Activated naive CD4-positive, alpha-beta T cell treated with anti-CD3 and anti-CD28 coated beads, Interleukin-2, amount 10 ng/mL, durations not matched to agents 5 hours and 36 hours (primary cell): Measurements from ENCODE around the gene NKAIN1. TPM values are rescaled to one million over a fixed set of nuclear protein-coding genes. Genes with fewer than 3 reads are reported as not detected.

Experiments used
- total RNA-seq, 2 experiments: library from RNA; stranded (reverse); gene quantifications; one replicate each; pipeline ENCODE4 v1.2.3, GENCODE V29; 2021

NKAIN1 gene
- total RNA-seq = not detected

DNA sequence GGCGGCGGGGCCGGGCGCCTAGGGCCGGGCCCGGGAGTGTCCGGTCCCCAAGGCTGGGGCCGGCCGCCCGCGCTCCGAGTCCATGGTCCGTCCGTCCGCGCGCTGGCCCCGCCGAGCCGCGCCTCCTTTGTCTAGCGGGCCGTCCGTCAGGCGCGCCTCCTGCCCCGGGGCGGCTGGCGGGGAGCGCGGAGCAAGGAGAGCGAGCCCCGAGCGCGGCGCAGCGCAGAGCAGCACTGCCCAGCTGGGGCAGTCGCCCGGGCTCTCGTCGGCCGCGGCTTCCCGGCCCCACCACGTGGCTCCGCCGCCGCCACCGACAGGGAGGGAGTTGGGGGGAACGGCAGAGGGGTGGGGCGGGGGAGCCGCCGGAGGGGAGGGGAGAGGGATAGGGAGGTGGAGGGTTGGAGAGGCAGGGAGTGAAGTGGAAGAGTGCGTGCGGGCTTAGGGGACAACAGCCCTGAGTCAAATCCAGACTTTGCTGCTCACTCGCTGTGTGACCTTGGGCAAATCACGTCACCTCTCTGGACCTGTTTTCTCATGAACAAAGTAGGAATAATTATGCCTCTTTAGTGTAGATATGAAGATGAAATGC, at the start of gene NKAIN1:
Gene NKAIN1 (minus strand): TSS at position 235 of the 589 bp plus-strand sequence. CDS start 340 bp downstream, outside the sequence.

Other genes with a start within 250 kb of the NKAIN1 start
- gene PUM1, start 174.2 kb downstream of the NKAIN1 start, total RNA-seq = 100 to 1,000 TPM in 1 of 2 experiments, 10 to 100 TPM in 1; 97.1 to 101 TPM
- gene SNRNP40, start 56.9 kb upstream of the NKAIN1 start, total RNA-seq = 10 to 100 TPM; 66.9 to 67.8 TPM
- 10 to 100 TPM; 20.4 to 21.0 TPM for gene ZCCHC17, start 57.1 kb upstream of the NKAIN1 start, total RNA-seq
- gene FABP3, start 133.2 kb upstream of the NKAIN1 start, total RNA-seq = not detected
- gene SERINC2, start 173.3 kb upstream of the NKAIN1 start, total RNA-seq = not detected